GM13976 (cell line): ENCODE results near the gene L3MBTL4.
"Not testable (repeated sequence)": the region's sequence is repeated elsewhere in the genome, so short reads cannot be mapped to it uniquely, and the experiment has no call there.

ENCODE experiments used
- DNase-seq: peaks from one replicate; pipeline ENCODE4 v3.0.0; 2012; ENCODE audit warnings: low spot score
- in situ Hi-C: fragments of 300-500 bp; cut with MboI; formaldehyde crosslinking; loops from one replicate; pipeline ENCODE4 v1.12.0; 2022; ENCODE audit warnings: low sequenced_read_pairs, mixed read lengths, inconsistent platforms; ENCODE audit not compliant: unreplicated experiment
- TF ChIP-seq, protein P1 (sequence below): IDR thresholded peaks from 2 replicates; pipeline ENCODE4 v1.5.1; 2012; ENCODE audit warnings: borderline replicate concordance, mild to moderate bottlenecking; ENCODE audit not compliant: insufficient read depth; ENCODE audit errors: extremely low read depth, missing control alignments, control extremely low read depth

The L3MBTL4 gene

GRCh38 chr18:6203791-6204190, 210.9 kb downstream of the L3MBTL4 start:
- TF ChIP-seq, protein P1, sequence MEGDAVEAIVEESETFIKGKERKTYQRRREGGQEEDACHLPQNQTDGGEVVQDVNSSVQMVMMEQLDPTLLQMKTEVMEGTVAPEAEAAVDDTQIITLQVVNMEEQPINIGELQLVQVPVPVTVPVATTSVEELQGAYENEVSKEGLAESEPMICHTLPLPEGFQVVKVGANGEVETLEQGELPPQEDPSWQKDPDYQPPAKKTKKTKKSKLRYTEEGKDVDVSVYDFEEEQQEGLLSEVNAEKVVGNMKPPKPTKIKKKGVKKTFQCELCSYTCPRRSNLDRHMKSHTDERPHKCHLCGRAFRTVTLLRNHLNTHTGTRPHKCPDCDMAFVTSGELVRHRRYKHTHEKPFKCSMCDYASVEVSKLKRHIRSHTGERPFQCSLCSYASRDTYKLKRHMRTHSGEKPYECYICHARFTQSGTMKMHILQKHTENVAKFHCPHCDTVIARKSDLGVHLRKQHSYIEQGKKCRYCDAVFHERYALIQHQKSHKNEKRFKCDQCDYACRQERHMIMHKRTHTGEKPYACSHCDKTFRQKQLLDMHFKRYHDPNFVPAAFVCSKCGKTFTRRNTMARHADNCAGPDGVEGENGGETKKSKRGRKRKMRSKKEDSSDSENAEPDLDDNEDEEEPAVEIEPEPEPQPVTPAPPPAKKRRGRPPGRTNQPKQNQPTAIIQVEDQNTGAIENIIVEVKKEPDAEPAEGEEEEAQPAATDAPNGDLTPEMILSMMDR, result no peak
- DNase-seq, result no peak
- in situ Hi-C loops, result no loop called here

DNA sequence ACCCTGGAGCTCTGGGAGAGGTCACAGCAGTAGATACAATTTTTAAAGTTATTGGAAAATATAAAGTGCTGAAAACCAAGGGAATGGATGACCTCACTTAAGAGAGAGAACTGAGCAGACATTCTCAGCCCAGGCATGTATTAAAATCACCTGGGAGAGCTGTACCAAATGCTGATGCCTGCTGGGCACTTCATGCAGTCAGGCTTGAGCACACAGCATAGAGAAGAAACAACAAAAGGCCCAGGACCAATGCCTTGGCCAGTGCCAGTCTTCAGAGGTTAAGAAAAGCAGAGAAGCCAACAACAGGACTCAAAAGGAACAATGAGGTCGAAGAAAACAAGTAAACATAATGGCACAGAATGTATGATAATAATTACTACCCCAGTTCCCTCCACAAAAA, 211.8 kb downstream of the L3MBTL4 start:
- in situ Hi-C loops, result no loop called here
- TF ChIP-seq, protein P1, result no peak
- no peak for DNase-seq

GRCh38 chr18:6200204-6200774, 214.4 kb downstream of the L3MBTL4 start:
- in situ Hi-C loops, result no loop called here
- no peak for DNase-seq
- TF ChIP-seq, protein P1, result no peak

DNA sequence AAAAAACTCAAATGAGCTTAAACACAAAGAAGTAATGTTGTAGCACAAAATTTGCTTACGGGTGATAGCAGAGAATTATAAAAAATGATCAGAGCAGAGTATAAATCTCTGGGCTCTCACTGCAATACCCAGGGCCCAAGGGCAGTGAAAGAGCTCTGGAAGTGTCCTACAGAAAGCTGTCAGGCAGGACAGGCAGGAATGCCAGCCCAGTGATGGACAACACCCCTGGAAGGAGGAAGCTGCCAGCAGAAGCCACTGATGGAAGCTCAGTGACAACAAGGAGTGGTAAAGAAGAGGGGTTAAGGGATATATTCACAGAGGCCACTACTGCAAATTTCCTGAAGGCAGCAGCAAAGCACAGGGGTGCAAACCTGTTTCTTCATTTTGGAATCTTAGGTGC, 214.9 kb downstream of the L3MBTL4 start:
- DNase-seq, result no peak
- in situ Hi-C loops, result no loop called here
- TF ChIP-seq, protein P1, result no peak

- DNase-seq, result no peak
- TF ChIP-seq, protein P1, result no peak
- in situ Hi-C loops, result no loop called here
These were observed 216.1 kb downstream of the L3MBTL4 start for GRCh38 chr18:6198585-6198984.

DNA sequence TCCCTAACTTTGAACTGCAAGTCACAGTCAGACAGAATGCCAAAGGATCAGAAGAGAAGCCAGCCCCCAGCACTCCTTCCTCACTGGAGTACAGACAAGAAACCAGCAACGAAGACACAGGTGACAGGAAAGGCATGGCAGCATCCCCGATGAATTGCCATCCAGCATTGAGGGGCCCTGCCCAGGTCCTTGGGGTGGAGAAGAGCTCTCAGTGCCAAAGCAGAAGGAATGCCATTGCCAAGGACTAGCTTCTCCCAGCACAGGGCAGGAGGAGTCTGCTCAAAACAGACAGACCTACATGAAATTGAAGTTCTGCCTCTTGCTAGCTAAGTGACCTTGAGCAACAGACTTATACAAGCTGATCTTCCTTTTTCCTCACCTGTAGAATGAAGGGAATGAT, 220.1 kb downstream of the L3MBTL4 start:
- in situ Hi-C loops, result no loop called here
- no peak for DNase-seq
- TF ChIP-seq, protein P1, result no peak

DNA sequence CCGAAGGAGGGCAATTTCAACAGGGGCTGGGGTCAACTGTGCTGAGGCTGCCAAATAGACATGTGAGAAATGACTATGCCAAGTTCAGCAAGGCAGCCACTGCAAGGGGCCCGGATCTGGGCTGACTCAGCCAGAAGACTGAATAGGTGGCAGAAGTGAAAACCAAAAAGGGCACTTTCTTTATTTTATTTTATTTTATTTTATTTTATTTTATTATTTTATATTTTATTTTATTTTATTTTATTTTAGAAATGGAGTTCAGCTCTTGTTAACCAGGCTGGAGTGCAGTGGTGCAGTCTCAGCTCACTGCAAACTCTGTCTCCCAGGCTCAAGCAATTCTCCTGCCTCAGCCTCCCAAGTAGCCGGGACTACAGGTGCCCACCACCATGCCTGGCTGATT, 228.9 kb downstream of the L3MBTL4 start:
- DNase-seq, in situ Hi-C loops: not testable (repeated sequence)
